GM12878 (cell line): ENCODE data around the gene CTSE.

Source experiments
- CHD4 ChIP-seq: fragments of 200-600 bp; sonication (generic); IDR thresholded peaks from 2 replicates; pipeline ENCODE4 v1.6.1; 2016; ENCODE audit warnings: mild to moderate bottlenecking
- FOXM1 ChIP-seq: IDR thresholded peaks from 2 replicates; pipeline ENCODE4 v1.6.1; 2012; ENCODE audit warnings: low read depth, mild to moderate bottlenecking, inconsistent platforms, low read length, moderate library complexity
- IRF5 ChIP-seq: fragments of 450-650 bp; IDR thresholded peaks from 2 replicates; pipeline ENCODE4 v1.6.1; 2017; ENCODE audit warnings: borderline replicate concordance
- JUND ChIP-seq: IDR thresholded peaks from 2 replicates; pipeline ENCODE4 v1.6.1; 2012; ENCODE audit warnings: low read depth, mild to moderate bottlenecking, low read length, improper control_type of control experiment, moderate library complexity
- KAT2A ChIP-seq: conservative IDR thresholded peaks from 2 replicates; pipeline ENCODE4 v1.6.1; 2011; ENCODE audit warnings: low read depth, low read length; ENCODE audit not compliant: control insufficient read depth
- MLLT1 ChIP-seq: fragments of 450-650 bp; IDR thresholded peaks from 2 replicates; pipeline ENCODE4 v1.6.1; 2016; ENCODE audit warnings: mild to moderate bottlenecking
- POLR2AphosphoS5 ChIP-seq: IDR thresholded peaks from 2 replicates; pipeline ENCODE4 v1.6.1; 2011; ENCODE audit warnings: mild to moderate bottlenecking, low read length, inconsistent platforms
- POU2F2 ChIP-seq: IDR thresholded peaks from 3 replicates; pipeline ENCODE4 v1.6.1; 2011; ENCODE audit warnings: low read depth, mild to moderate bottlenecking, low read length, borderline replicate concordance
- RAD21 ChIP-seq: IDR thresholded peaks from 2 replicates; pipeline ENCODE4 v1.6.1; 2011; ENCODE audit warnings: mild to moderate bottlenecking, low read depth, low read length, moderate library complexity; ENCODE audit not compliant: insufficient read depth
- TF ChIP-seq, protein P1 (sequence below): IDR thresholded peaks from 2 replicates; pipeline ENCODE4 v1.6.1; 2012; ENCODE audit warnings: low read depth, low read length, improper control_type of control experiment
- TF ChIP-seq, protein P2 (sequence below): fragments of 450-650 bp; IDR thresholded peaks from 2 replicates; pipeline ENCODE4 v1.6.1; 2017; ENCODE audit warnings: antibody characterized with exemption, mild to moderate bottlenecking, moderate library complexity

- TF ChIP-seq, protein P1, sequence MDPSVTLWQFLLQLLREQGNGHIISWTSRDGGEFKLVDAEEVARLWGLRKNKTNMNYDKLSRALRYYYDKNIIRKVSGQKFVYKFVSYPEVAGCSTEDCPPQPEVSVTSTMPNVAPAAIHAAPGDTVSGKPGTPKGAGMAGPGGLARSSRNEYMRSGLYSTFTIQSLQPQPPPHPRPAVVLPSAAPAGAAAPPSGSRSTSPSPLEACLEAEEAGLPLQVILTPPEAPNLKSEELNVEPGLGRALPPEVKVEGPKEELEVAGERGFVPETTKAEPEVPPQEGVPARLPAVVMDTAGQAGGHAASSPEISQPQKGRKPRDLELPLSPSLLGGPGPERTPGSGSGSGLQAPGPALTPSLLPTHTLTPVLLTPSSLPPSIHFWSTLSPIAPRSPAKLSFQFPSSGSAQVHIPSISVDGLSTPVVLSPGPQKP, result no peak
- TF ChIP-seq CHD4, result no peak
- TF ChIP-seq POU2F2, result no peak
- TF ChIP-seq IRF5, result no peak
- no peak for TF ChIP-seq POLR2AphosphoS5
- no peak for TF ChIP-seq MLLT1
- TF ChIP-seq JUND, result no peak
- TF ChIP-seq KAT2A, result no peak
- no peak for TF ChIP-seq RAD21
- TF ChIP-seq, protein P2, sequence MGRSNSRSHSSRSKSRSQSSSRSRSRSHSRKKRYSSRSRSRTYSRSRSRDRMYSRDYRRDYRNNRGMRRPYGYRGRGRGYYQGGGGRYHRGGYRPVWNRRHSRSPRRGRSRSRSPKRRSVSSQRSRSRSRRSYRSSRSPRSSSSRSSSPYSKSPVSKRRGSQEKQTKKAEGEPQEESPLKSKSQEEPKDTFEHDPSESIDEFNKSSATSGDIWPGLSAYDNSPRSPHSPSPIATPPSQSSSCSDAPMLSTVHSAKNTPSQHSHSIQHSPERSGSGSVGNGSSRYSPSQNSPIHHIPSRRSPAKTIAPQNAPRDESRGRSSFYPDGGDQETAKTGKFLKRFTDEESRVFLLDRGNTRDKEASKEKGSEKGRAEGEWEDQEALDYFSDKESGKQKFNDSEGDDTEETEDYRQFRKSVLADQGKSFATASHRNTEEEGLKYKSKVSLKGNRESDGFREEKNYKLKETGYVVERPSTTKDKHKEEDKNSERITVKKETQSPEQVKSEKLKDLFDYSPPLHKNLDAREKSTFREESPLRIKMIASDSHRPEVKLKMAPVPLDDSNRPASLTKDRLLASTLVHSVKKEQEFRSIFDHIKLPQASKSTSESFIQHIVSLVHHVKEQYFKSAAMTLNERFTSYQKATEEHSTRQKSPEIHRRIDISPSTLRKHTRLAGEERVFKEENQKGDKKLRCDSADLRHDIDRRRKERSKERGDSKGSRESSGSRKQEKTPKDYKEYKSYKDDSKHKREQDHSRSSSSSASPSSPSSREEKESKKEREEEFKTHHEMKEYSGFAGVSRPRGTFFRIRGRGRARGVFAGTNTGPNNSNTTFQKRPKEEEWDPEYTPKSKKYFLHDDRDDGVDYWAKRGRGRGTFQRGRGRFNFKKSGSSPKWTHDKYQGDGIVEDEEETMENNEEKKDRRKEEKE, result no peak
- TF ChIP-seq FOXM1, result no peak
Observed at GRCh38 chr1:205985330-205986005, 38.2 kb downstream of the CTSE start.
